NCI-H2196 treated with DMSO at 0.1 percent for 48 hours (cell line): Measurements from ENCODE around the gene FAM114A2.
"Not testable (repeated sequence)": the region's sequence is repeated elsewhere in the genome, so short reads cannot be mapped to it uniquely, and the experiment has no call there.

Source experiments
- DNase-seq: peaks from one replicate; lab custom pipeline; 2025; ENCODE audit not compliant: unreplicated experiment; lab: John Stamatoyannopoulos, UW

FAM114A2 gene

DNA sequence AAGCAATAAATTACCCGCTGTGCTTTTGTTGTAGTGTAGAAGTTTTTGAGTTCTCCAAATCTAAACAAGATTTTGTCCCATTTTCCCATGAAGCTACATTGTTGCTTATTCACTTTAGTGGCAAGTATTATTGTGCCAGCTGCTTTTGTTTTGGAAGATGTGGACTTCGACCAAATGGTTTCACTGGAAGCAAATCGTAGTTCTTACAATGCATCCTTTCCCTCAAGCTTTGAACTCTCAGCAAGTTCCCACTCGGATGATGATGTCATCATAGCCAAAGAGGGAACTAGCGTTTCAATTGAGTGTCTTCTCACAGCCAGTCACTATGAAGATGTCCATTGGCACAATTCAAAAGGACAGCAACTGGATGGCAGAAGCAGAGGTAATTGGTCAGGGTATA lies 10.9 kb upstream of the FAM114A2 start:
- no peak for DNase-seq

DNA sequence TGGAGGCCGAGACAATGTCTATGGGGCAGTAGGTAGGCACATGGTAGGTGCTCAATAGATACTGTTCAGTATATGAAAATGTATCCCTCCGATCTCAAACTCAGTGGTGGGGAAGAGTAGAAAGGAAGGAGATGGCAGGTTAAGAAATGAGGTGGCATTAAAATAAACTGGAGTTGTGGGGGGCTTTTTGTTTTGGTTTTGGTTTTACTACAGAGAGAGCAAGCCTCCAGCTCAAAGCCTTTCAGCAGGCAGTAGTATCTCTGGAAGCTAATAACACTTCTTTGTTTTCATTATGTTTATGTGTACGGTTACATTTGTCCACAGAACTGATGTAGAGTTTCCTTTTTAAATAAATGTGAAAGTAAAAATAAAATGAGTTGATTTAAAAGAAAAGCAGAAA lies 8.6 kb upstream of the FAM114A2 start:
- DNase-seq: no peak

DNA sequence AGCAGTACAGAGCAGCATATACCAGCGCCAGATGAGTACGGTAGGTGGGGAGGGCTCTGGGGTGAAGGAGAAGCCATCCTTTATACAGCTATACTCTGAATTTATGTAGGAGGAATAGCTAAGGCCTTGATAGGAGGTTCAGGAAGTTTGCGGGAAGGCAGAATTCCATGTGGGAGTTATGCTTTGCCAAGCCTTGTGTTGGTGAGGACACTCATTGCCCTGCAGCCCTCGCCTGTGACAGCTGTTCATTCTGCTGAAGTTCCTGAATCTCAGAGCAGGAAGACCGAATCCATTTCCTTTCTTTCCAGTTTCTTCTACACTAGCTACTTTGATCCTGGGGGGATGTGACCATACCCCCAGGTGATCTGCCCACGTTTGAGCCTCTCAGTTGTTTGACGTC lies 7.8 kb upstream of the FAM114A2 start:
- DNase-seq: no peak

DNA sequence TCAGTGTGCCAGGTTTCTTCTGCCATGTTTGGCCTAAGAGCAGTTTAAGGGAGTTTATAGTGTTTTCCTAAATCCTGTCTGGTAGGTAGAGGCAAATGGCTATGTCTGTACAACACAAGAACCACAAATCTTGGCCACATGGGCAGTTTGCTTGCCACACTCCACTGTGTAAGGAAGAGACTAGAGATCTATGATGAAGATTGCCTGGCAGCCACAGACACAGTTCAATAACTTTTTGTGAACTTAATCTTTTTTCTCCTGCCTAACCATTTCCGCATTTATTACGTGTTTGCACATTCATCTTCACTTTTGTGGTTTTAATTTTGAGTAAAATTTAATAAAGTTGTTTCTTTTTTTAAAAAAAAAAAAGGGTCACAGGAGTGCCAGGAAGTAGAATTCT lies 5.9 kb upstream of the FAM114A2 start:
- no peak for DNase-seq

DNA sequence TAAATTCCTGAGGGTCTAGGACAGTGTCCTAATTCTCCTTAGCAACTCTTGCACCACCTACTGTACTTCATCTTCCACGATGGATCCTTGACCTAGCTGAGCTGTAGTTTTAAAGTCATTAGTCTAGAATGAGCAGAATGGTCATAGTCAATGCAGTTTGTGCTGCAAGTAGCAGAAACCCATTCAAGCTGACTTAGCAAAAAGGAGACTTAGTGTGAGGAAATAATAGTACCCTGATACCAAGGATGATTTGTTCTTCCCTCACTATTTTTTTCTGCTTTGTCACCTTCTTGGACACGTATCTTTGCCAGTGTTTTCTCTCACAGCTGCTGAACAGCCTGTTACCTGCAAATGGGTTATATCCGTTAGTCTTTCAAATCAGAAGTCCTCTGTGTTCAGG lies 5.4 kb upstream of the FAM114A2 start:
- DNase-seq: no peak

DNA sequence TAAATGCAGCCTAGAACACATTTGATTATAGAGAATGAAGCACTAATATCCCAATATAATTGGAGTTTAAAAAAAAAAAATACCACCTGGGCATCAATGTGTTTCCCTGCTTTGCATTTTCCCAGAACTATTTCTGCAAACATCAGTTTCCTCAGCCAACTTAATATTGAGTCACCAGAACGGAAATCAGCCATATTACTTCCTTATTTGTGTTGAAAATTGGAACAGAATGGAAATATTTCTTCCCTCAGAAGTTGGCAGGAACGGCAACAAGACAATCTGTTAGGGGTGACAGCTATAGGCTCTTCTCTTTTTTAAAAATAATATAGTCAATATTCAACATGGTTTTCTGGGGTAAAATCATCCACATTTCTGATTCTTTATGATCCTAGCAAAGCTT lies 4.1 kb upstream of the FAM114A2 start:
- DNase-seq: no peak

DNA sequence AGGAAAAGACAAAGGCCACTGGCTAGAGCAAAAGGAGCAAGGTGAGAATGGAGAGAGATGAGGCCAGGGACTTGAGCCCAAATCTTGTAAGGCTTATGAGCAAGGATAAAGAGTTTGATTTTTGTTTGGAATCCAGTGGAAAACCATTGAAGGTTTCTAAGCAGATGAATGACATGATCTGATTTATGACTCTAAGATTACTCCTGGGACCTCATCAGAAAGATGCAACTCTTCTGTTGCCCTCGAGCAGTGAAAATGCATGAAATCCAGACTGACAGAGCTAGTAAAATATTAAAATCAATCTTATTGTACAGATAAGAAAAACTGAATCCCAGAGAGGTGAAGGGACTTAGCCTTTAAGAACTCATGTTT lies 734 bp upstream of the FAM114A2 start:
- DNase-seq: no peak

DNA sequence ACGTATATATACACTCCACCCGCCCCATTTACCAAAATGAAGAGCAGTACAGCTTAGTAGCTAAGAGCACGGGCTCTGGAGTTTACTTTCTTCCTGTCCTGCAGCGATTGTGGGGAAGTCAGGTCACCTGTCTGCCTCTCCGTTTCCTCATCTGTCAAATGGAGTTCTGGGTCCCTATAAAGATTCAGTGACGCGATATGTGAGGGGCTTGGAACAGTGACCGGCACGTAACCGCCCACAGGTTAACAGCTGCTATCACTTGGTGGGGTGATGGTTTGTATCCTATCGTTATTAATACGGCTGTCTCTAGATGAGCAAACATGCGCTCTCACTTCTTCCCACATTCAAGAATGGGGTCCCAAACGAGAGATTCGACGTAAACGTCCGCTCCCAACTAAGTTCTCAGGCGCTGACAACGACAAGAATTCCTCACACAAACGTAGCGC lies 426 bp downstream of the FAM114A2 start:
- no peak for DNase-seq

DNA sequence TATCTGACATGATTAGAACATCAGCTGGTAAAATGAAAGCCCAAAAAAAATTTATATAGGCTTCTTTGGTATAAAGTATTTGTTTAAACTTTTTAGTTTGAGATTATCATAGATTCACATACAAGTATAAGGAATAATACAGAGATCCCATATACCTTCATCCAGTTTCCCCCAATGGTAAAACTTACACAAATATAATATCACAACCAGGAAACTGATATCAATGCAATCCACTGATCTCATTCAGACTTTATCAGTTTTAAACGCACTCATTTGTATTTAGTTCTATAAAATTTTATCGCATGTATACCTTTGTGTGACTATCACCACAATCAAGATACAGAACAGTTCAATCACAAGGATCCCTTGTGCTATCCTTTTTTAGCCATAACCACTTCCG lies 3.8 kb downstream of the FAM114A2 start:
- DNase-seq: no peak

DNA sequence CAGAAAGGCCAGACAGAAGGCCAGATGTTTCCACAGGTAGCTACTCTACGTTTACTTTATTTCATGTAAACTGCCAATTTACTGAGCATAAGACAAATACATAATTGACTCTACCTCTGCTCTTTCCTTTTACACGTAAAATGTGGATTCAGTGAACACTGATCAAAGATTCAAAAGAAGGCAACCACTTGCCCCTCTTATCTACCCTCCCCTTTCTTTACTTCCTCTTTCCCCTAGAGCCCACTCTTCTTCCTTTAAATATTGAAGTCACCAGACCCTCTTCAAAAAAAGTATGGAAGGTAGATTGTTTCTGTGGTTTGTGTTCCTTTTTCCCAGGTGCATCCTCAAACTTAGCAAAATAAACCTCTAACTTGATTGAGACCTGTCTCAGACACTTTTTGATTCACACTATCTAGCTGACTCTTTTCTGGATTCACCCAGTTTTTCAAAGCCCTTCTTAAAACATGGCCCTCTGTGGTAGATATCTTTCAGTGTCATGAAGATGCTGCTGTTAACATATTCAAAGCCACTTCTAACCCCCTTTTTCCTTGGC lies 6.7 kb downstream of the FAM114A2 start:
- no peak for DNase-seq

DNA sequence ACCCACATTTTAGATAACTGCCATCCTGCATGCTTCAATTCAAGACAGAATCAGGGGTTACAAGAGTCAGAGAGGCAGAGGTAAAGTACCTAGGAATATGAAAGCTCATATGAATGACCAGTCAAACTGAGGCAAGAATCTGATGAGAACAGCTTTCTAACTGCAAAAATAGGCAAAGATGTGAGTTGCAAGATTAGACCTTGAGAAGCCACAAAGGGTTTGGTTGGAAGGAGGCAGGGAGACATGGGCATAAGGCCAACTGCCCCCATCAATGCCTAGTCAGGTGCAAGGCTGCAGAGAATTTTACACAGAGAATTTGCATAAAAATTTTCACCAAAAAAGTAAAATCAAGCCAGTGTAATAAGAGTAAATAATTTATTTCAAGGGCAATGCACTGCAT lies 12.8 kb downstream of the FAM114A2 start:
- no peak for DNase-seq

DNA sequence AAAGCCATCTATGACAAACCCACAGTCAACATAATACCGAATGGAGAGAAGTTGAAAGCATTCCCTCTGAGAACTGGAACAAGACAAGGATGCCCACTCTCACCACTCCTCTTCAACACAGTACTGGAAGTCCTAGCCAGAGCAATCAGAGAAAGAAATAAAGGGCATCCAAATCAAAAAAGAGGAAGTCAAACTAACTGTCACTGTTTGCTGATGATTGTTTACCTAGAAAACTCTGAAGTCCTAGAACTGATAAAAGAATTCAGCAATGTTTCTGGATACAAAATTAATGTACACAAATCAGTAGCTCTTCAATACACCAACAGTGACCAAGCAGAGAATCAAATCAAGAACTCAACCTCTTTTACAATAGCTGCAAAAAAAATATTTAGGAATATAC lies 19.8 kb downstream of the FAM114A2 start:
- DNase-seq: not testable (repeated sequence)

DNA sequence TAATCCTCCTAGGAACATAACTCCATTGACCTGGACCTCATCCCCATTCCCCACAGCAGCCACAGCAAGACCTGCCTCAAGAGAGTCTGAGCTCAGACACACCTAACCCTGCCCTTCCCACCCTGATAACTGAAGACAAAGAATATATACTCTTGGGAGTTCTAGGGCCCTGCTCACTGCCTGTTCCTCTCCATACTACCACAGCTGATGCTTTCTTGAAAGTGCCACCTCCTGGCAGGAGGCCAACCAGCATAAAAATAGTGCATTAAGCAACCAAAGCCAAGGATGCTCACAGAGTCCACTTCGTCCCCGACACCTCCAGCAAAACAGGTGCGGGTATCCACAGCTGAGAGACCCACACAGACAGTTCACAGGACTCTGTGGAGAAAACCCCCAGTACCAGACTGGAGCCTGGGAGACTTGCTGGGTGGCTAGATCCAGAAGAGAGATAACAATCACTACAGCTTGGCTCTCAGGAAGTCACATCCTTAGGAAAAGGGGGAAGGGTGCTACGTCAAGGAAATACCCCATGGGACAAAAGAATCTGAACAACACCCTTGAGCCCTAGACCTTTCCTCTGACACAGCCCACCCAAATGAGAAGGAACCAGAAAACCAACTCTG lies 23.5 kb downstream of the FAM114A2 start:
- DNase-seq: no peak

DNA sequence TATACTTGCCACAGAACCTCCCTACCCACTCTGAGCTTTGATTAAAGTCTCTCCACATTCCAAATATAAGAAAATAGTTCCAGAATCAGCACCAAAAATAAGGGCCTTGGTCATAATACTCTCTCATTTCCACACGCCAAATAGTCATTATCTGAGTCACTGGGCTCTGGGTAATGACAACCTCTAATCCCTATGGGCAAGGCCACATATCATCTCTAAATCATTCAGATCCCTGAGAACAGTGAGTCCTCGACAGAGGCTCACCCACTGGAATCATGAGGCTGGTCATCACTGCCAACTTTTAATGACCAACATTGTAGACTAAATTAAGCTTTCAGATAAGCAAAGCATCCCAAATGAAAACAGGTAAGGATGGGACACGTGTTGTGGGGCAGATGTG lies 28.1 kb downstream of the FAM114A2 start:
- no peak for DNase-seq

DNA sequence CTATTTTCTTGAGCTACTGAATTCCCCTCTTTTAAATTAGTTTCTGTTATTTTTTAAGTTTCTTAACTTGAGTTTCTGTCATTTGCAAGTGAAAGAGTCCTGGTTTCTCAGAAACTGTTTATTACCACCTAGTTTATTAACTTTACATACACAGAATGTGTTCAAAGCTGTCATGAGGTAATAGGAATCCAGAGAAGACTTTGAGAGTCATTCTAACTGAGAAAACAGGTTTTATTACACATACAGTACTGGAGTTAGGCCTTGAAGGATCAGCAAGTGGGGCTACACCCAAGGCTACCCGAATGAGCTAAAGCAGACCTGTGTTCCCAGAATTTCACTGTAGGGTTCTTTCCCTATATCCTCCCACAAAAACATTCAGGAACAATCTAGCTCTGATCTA lies 33.1 kb downstream of the FAM114A2 start:
- DNase-seq: no peak

DNA sequence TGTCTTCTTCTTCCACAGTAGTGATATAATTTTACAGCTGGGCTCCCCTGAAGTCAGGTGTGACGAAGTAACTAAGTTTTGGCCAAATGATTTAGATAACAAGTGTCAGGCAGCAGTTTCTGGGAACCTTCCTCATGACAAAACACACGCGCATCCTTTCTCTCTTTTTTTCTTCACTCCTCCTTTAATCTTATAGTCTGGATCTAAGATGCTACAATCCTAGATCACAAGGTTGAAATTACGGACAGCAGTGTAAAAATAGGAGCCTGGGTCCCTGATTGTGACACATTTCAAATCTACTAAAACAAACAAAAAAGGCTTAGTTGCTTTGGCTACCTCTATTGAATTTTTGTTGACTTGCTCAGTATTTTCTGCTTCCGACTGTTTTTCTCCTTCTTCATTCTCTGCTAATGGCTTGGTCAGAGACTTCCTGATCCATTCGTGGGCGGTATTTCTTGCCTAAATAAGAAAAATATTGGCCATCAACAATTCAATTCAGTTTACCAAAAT lies 36.1 kb downstream of the FAM114A2 start:
- no peak for DNase-seq

DNA sequence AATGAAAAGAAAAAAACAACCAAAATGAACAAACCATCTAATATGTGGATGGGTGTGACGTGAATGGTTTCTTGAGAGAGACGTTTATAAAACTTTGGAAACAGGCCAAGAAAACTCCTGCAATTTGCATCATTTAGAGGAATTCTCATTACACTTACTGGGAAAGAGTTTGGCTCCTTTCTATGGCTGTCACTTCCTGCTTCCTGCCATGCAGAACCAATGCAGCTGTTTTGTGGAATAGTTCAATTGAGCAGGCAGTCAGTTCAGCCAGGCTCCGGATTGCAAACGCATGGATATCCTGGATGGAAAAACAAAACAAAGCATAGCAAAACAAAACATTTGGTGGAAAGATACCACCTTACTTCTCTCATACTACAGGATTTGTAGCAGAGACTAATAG lies 36.6 kb downstream of the FAM114A2 start:
- no peak for DNase-seq

DNA sequence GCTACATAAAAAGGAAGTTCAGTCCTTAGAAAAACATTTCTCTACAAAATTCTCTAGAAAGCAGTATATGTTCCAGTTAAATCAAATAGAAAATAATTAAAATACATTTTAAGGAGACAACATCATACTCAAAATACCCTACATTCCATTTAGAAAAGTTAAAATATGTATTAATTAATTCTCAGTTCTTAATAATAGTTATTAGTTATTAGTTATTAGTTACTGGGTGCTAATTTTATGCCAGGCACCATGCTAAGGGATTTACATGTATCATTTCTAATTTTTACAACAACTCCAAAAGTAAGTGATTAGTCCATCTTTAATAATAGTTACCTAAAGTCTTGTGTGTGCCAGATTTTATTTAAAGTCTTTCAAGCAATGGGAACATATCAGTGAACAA lies 38.0 kb downstream of the FAM114A2 start:
- no peak for DNase-seq

DNA sequence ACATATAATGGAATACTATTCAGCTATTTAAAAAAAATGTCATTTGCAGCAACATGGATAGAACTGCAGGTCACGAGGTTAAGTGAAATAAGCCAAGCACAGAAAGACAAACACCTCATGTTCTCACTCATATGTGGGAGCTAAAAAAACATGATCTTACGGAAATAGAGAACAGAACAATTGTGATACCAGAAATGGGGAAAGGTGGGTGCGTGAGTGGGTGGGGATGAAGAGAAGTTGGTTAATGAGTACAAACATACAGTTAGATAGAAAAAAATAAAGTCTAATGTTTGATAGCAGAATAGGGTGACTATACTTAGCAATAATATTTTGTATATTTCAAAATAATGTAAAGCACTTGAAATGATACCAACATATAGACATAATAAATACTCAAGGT lies 38.7 kb downstream of the FAM114A2 start:
- DNase-seq: no peak

DNA sequence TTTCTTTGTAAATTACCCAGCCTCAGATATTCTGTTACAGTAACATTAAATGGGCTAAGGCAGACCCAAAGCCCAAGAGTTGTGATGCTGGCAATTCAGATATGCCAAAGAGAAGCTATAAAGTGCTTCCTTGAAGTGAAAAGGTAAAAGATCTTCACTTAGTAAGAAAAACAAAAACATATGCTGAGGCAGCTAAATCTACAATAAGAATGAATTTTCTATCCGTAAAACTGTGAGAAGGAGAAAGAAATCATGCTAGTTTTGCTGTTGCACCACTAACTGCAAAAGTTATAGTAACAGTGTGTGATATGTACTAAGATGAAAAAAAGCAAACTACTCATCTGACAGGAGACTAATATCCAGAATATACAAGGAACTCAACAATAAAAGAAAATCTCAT lies 39.9 kb downstream of the FAM114A2 start:
- DNase-seq: no peak

DNA sequence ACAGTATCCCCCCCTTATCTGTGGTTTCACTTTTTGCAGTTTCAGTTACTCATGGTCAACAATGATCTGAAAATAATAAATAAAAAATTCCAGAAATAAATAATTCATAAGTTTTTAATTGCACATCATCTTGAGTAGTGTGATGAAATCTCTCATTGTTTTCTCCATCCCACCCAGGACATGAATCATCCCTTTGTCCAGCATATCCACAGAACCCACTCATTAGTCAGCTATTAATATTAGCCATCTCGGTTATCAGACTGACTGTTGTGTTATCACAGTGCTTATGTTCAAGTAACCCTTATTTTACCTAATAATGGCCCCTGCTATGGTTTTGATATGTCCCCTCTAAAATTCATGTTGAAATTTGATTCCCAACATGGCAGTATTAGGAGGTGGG lies 40.7 kb downstream of the FAM114A2 start:
- no peak for DNase-seq

DNA sequence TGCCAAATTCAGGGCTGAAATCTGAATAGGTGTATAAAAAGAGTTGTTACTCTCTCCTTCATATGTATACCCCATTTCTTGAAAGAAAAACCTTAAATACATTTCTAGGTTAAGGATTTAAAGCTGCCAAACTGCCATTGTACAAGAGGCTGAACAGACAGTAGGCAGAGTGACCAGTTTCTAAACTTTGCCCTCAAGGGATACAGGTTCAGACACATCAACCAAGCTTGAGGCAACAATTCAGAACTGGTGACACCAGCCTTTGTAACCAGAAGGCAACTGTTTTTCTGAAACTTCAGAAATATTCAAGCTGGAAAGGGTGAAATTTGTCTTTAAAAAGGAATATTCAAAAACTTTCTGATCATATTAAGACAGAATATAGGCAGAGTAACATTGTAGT lies 47.5 kb downstream of the FAM114A2 start:
- no peak for DNase-seq

DNA sequence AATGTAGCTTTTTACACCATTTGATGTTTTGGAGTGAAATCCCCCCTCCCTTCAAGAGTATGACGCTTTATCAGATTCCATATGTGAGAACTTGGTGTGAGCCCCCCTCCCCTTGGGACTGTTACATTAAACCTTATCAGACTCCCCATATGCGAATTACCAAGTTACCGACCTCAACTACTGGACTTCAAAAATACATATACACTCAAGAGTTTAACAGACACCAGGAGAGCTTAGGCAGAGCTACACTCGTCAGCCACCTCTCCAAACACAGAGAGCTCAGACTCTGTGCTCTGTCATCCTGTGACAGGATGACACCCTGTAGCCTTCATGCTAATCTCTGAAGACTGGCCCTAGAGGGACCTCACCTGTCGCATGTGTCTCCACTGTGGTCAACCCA lies 50.2 kb downstream of the FAM114A2 start:
- no peak for DNase-seq
